ENCODE data around the gene TRIO.

GRCh38 chr5:14215901-14216300, 72.8 kb downstream of the TRIO start:
- TF ChIP-seq CTCF (IDR thresholded peaks at IDR 0.05) = no peak
- no peak for TF ChIP-seq POLR2A (IDR thresholded peaks at IDR 0.05)
